Inferior parietal cortex (tissue), 1 donor: ENCODE data around the gene GNAO1.

Experiments used
- DNase-seq: peaks from one replicate; pipeline ENCODE4 v3.0.0-alpha.2; 2016; ENCODE audit errors: extremely low spot score

GNAO1 gene

DNA sequence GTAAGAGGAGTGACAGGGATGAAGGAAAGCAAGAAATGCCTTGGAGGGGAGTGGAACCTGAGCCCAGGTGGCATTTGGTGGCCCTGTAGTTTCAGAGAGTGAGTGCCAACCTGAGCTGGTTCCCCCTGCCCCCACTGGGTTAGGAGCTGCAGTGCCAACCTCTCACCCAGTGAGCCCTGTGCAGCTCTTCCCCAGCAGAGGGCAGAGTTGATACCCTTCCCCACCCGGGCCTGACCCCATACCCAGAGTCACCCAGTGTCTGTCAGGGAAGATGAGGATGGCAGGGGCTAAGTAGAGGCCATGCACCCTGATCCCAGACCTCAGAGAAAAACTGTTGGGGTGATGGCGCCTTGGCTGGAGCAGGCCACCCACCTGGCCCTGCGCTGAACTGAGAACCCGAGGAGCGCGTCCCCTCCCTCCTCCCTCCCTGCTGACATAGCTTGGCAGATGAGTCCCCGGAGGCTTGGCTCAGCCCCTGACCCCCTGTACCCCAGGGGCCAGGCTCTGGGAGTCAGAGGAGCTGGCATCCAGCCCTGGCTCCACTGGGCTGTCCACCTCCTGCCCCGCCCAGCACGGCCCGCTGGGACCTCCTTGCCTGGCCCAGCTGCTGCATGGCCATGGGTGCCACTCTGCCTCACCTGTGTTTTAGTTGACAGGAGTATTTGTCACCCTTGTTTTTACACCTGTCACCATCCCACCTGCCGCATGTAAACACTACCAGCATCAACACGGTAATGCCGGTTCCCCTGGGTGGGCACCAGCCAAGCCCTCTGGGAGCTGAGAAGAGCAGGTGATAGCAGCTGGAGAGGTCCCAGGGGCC is 120.1 kb downstream of the GNAO1 start:
- DNase-seq: no peak

- DNase-seq: no peak
Observed at GRCh38 chr16:56312028-56312300, 120.7 kb downstream of the GNAO1 start.

DNA sequence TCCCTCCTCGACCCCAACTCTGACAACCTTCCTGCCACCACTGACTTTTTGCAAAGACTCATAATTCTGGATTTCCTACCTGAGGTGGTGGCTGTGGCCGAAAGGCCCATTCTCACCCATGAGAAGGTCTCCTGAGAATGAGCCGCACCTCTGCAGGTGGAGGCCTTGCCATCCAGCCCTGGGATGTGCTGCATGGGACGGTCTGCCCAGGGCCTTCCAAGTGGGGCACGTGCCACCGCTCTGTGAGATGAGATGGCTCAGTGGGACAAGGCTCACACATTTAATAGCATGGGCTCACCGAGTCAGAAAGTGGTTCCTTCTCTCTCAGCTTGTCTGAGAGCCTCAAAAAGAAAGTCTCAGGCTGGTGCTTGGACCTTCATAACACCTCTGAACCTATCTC is 121.3 kb downstream of the GNAO1 start:
- DNase-seq: no peak

- DNase-seq: no peak
Observed at GRCh38 chr16:56314244-56314850, 123.1 kb downstream of the GNAO1 start.

DNA sequence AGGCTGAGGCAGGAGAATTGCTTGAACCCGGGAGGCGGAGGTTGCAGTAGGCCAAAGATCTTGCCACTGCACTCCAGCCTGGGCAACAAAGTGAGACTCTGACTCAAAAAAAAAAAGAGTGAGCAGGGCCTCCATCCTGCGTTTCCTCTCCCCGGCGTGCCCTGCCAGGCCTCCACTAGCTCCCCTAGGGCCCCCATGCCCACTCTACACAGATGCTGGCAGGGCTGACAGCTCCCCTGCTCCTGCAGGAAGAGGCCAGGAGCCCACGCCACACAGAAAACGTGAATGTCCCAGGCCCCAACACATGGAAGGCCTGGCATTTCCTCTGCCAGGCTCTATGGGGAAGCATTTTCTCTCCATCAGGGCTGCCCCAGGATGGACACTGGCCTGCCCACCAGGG is 124.7 kb downstream of the GNAO1 start:
- DNase-seq: no peak

- no peak for DNase-seq
Observed at GRCh38 chr16:56316545-56316944, 125.3 kb downstream of the GNAO1 start.

DNA sequence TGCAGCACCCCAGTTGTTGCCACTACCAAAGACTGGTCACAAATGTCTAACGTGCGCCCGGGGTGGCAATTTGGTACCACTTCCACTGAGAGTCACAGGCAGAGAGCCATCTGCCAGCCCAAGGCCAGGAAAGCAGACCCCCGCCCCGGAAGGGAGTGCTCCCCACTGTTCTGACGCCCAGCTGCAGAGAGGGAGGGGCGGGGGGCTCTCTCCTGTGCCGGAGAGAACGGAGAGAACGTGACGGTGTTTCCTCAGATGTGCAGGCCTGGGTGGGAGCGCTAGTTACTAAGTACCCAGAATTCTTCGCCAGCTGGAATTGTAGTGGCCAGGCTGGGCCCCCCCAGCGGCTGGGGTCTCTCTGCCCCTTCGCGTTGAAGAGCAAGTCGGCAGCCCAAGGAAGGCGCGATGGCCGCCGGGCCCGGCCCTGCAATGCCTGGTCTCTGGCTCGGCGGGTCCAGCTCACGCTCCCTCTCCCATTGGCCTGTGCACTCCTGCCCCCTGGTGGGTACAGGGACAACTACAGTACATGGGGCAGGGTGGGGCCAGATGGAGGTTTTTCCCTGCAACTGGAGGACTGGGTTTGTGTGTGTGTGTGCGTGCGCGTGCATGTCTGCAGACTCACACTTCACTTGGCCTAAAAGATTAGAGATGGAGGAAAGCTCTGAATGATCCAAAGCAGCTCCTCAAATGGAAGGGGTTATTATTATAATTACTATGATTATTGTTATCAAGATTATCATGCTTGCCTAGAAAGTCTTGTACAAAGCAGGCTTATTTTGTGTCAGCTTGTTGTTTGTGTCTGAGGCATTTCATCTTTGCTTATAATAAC is 126.9 kb downstream of the GNAO1 start:
- DNase-seq: peak; percentile 94

- no peak for DNase-seq
Observed at GRCh38 chr16:56318827-56319140, 127.5 kb downstream of the GNAO1 start.

DNA sequence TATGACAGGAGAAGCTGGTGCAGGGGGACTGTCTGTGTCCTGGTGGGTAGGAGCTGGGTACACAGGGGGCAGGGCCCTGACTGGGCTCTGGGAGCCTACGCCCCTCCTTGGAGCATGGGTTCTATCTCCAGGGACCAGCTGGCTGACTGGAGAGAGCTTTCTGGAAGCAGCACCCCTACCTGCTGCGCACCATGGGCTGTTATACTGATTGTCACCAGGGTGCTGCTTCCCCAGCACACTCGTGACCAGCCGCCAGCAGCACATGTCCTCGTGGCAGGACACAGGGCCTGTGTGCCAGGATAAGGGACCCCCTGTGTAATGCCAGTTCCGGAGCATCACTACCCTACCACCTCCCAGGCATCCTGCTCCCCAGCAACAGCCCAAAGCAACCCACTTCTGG is 128.1 kb downstream of the GNAO1 start:
- no peak for DNase-seq

GRCh38 chr16:56320056-56320455 is 128.8 kb downstream of the GNAO1 start:
- DNase-seq: no peak

- DNase-seq: no peak
Observed at GRCh38 chr16:56320811-56321558, 129.7 kb downstream of the GNAO1 start.

GRCh38 chr16:56321571-56321970 is 130.3 kb downstream of the GNAO1 start:
- DNase-seq: no peak

- no peak for DNase-seq
Observed at GRCh38 chr16:56324406-56324805, 133.1 kb downstream of the GNAO1 start.

- no peak for DNase-seq
Observed at GRCh38 chr16:56325956-56326355, 134.7 kb downstream of the GNAO1 start.

DNA sequence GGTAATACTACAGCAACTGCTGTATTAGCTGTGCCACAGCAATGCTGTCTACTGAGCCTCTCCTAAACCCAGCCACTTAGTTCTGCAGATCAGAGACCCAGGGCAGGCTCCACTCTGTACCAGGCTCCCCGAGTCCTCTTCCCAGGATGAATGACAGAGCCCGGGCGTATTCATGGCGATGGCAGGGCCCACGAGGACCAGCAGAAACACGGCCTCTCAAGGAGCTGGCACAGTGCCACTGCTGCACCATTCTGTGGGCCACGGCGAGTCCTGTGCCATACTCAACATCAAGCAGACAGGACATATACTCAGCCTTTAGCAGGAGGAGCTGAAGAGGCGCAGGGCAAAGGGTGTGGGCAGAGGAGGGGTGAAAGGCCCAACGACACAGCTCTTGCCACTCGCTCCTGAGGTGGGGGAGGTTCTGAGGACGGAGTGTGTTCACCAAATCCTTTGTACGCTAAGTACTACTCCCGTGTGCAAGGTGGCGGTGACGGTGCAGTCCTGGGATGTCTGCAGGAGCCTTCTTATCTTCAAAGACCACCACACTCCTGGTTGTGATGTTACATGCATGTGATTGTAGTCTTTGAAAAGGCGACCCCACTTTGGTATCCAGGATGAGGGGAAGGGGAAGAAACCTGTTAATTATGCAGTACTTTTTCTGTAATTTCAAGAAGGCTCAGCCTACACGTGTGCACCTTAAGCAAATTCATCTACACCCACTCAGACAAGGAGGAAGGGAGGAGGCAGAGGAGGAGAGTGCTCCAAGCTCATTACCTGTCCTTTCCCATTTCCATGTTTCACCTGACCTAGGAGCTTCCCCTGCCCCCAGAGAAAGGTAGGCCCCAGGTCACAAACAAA is 136.0 kb downstream of the GNAO1 start:
- DNase-seq: no peak

- DNase-seq: no peak
Observed at GRCh38 chr16:56327929-56328258, 136.6 kb downstream of the GNAO1 start.

- DNase-seq: no peak
Observed at GRCh38 chr16:56328276-56329022, 137.2 kb downstream of the GNAO1 start.

- no peak for DNase-seq
Observed at GRCh38 chr16:56329887-56330286, 138.6 kb downstream of the GNAO1 start.

GRCh38 chr16:56330476-56330875 is 139.2 kb downstream of the GNAO1 start:
- DNase-seq: no peak

DNA sequence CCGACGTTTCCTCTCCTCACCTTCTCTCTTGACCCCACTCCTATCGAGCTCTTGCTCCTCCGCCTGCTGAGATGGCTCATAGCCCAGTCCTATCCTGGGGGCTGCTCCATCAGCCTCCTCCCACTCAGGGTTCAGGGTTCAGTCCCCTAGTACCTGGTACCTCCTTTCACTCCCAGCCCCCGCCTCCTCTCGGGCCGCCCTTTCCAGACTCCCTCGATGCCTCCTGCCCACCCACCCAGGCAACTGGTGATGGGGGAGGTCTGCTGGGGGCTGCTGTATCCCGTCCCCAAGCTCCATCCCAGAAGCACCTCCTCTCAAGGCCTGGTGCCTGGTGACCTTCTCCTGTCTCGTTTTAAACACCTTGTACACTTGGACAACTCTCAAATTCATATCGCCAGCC is 140.1 kb downstream of the GNAO1 start:
- no peak for DNase-seq

GRCh38 chr16:56331915-56332314 is 140.6 kb downstream of the GNAO1 start:
- no peak for DNase-seq
